ENCODE data around the gene PDZD8.

Gene PDZD8

DNA sequence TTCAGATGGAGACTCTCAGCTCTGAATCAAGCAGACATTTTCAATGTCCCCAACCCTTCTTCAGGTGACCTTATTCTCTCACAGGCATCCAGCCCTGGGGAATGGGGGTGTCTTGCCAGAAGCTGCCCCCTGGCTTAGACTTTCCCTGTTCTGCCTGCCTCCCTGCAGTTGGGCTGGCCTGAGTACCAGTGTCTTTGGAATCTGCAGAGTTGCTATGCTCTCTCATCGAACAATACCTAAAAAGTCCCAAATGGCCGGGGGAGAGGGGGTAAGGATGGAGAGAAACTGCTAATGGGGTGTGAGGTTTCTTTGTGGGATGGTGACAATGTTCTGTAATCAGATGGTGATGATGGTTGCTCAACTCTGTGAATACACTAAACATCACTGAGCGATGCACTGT, 113.7 kb downstream of the PDZD8 start:
- no peak for DNase-seq (ENCODE audit: extremely low read depth in 1 of 2, low read depth in 1 of 2)

DNA sequence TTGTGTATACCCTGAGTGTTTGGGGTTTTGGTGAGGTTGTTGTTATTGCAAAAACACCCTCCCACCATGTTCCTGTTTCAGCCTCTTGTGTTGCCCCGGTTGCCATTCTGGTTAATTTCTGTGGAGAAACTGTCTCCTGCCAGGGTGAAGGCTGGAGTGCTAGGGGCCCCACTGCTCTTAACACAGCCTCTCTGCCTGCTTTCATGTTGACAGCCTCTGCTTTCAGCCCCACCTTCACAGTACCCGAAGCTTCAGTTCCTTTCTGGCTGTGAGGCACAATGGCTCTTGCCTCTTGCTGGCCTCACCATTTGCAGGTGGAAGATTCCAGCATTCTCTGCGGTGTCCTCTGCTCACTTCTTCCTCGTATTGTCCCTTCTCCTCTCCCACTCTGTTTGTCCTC, 115.2 kb downstream of the PDZD8 start:
- DNase-seq (ENCODE audit: extremely low read depth in 1 of 2, low read depth in 1 of 2): no peak

- DNase-seq (ENCODE audit: extremely low read depth in 1 of 2, low read depth in 1 of 2): no peak
Observed at GRCh38 chr10:117259279-117259678, 116.0 kb downstream of the PDZD8 start.

DNA sequence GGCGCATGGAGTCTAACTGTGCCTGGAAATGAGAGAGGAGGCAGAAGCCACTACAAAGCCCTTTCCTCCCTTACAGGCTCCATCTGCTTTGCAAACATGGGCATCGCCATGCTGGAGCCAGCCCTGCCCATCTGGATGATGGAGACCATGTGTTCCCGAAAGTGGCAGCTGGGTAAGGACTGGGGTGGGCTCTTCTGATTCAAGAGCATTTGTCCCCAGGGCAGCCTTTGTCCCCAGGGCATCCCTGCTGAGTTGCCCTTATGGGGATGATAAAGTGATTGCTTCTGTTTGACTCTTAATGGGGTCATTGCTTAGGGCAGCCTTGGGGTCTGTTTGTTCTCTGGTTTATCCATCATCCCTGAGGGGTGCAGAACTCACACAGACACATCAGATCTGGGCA, 117.5 kb downstream of the PDZD8 start:
- DNase-seq (ENCODE audit: extremely low read depth in 1 of 2, low read depth in 1 of 2): no peak

DNA sequence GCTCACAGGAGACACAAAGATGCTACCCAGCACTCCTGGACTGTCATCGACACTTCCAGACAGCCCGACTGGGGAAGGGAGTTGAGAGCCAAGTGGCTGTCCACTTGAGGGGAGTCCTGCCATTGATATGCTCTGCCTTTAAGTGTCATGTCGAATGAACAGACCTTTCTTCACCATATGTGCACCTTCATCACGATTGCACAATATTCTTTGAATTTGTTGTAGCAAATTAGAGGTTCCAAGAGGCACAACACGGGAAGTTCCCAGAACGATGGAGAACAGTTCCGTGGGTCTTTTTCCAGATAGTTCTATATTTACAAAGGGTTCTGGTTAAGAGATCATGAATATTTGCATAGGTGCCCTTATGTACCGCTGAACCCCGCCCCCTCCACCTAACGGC, 118.3 kb downstream of the PDZD8 start:
- no peak for DNase-seq (ENCODE audit: extremely low read depth in 1 of 2, low read depth in 1 of 2)

DNA sequence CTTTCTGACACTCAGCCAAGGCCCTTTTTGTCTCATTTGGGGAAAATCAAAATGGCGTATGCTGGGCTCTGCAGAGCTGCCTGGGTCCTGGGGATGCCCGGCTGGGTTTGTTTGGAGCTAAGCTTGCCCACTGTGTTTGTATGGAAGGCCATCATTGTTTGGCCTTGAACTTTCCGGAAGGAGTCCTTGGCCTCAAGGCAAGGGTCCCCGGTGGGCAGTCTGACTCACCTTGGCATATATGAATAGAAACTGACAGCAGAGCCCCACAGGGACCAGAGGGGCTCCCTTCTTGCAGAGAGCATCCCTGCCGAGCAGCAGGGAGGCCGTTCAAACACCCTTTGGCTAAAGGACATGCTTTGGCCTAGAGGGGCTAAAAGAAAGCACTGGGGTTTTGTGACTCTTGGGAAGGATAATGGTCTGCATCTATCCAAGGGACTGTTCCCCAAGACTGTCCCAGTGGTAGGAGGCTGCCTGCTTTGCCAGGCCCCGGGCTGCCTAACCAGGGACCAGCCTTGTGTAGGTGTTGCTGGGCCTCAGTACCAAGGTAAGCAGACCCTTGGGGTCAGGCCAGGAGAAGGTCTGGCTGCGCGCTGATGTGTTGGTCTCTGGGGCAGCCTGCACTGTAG, 119.3 kb downstream of the PDZD8 start:
- DNase-seq (ENCODE audit: extremely low read depth in 1 of 2, low read depth in 1 of 2): no peak

DNA sequence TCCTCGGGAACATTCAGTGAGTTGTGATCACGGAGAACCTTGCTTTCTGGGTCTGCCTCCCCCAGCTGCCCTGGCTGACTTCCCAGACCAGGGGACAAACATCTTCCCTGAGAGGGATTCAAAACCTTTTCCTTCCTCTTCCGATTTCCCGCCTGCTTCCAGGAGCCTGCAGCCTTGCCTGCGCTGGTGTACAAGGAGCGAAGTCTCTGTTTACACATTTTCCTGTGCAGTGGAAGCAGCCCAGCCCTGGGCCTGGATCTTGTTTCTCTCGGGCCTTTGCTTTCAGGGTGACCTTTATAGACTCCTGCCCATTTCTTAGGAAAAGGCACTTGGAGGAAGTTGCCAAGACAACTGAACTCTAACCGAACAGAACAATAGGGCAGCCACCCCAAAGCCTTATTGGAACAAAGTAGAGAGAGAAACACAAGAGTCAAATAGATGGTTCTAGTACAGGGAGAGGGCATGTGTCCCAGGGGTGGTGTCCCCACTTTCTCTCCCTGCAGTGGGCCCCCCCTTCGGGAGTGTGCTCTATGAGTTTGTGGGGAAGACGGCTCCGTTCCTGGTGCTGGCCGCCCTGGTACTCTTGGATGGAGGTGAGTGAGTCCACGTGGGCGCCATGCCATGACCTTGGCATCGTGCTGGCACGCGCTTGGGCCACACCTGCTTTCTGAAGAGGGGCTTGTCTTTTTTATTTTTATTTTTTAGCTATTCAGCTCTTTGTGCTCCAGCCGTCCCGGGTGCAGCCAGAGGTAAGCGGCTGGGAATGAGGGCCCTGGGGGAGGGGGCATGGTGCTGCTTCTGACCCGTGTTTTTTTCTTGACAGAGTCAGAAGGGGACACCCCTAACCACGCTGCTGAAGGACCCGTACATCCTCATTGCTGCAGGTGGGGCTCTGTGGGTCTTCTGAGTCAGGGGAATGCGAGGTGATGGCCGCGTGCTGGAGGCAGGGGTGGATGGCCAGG, 120.2 kb downstream of the PDZD8 start:
- no peak for DNase-seq (ENCODE audit: extremely low read depth in 1 of 2, low read depth in 1 of 2)

DNA sequence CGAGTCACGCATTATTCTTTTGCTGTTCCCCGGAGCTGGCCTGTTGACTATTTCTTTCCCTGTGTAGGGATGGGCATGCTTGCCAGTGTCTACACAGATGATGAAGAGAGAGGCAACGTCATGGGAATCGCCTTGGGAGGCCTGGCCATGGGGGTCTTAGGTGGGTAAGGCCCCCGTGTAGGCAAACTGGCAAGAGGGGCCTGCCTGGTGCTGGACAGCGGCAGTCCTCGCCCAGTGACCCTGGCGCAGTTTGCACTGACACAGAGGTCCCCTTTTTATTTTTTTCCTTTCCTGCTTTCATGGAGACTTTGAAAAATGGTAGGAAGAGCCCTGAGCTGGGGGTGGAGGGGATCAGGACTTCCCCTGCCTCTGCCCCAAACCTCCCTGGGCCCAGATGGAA, 120.9 kb downstream of the PDZD8 start:
- no peak for DNase-seq (ENCODE audit: extremely low read depth in 1 of 2, low read depth in 1 of 2)

GRCh38 chr10:117253908-117254307, 121.3 kb downstream of the PDZD8 start:
- no peak for DNase-seq (ENCODE audit: extremely low read depth in 1 of 2, low read depth in 1 of 2)

GRCh38 chr10:117250411-117250810, 124.8 kb downstream of the PDZD8 start:
- DNase-seq (ENCODE audit: extremely low read depth in 1 of 2, low read depth in 1 of 2): no peak

GRCh38 chr10:117249493-117250093, 125.6 kb downstream of the PDZD8 start:
- DNase-seq (ENCODE audit: extremely low read depth in 1 of 2, low read depth in 1 of 2): no peak

DNA sequence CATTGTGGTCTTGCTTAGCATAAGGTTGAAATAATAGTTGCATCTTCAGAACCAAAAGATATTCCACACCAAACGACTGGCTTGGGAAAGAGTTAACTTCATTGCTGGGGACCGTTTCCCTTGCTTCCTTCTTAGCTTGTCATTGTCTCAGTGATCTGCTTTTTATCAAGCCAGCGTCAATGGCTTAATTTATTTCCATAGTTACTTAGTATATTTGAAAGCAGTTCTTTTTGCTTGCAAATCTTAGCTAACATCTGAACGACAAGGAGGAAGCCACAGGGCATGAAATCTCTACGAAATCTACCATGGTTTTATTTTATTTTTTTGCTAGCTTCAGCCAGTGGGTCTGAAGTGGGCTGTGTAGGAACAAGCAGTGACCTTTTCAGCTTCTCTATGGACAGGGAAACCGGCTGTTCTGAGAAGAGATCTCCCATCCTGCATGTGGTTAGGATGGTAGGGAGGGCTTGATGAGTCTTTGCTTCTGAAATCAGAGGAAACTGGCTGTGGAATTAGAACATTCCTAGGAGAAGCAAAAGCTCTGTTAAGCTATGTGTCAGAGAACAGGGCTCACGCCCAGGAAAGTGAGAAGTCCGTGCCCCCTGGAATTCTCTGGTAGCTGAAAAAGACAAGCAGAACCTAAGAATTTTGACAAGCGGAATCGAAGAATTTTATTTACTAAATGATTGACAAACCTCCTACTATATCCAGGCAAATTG, 126.3 kb downstream of the PDZD8 start:
- no peak for DNase-seq (ENCODE audit: extremely low read depth in 1 of 2, low read depth in 1 of 2)

GRCh38 chr10:117246997-117247671, 128.1 kb downstream of the PDZD8 start:
- DNase-seq (ENCODE audit: extremely low read depth in 1 of 2, low read depth in 1 of 2): no peak

DNA sequence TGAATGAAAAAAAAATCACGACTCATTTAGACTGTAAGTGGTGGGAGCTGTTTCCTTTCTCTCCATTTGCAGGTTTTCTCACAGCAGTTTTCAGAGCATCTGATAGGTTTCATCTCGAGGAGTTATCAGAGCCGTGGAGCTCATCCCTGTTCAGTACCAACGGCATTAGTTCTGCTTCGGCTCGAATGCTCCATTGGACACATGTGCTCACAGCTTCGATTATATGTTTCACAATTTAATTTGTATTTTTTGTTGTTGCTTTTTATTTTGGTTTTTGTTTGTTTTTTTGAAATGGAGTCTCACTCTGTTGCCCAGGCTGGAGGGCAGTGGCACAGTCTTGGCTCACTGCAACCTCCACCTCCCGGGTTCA, 132.8 kb downstream of the PDZD8 start:
- no peak for DNase-seq (ENCODE audit: extremely low read depth in 1 of 2, low read depth in 1 of 2)

DNA sequence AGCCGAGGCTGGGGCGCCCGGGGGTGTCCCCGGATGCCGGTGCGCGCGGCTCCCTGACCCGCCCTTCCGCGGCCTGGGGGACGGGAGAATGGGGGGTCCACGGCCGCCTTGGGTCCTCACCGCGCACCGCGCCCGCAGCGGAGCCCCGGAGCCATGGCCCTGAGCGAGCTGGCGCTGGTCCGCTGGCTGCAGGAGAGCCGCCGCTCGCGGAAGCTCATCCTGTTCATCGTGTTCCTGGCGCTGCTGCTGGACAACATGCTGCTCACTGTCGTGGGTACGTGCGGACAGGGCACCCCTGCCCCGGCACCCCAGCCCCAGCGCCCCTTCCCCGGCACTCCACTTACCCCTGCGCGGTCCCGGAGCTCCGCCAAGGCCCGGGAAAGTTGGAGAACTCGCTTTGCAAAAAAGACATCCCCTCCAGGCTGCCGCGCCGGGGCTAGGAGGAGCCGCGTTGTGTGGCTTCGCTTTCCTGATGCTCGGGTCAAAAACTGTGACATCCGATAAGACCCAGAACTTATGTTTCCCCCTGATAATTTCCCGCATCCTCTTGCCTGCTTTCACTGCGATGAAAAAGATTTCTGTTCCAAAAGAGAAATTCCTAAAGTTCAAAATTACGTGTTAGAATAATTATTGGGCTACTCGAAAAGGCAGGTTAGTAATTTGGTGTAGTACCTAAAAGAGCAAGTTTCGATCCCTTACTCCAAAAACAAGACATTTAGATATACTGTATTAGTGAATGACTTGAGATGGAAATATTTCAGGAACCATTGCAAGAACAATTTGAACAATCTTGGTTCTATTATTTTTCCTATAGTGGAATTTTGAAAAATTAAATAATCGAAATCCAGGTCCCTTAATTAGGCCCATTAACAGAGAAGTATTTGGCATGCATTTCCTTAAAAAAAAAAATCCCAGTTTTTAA, 133.4 kb downstream of the PDZD8 start:
- DNase-seq (ENCODE audit: extremely low read depth in 1 of 2, low read depth in 1 of 2): no peak

DNA sequence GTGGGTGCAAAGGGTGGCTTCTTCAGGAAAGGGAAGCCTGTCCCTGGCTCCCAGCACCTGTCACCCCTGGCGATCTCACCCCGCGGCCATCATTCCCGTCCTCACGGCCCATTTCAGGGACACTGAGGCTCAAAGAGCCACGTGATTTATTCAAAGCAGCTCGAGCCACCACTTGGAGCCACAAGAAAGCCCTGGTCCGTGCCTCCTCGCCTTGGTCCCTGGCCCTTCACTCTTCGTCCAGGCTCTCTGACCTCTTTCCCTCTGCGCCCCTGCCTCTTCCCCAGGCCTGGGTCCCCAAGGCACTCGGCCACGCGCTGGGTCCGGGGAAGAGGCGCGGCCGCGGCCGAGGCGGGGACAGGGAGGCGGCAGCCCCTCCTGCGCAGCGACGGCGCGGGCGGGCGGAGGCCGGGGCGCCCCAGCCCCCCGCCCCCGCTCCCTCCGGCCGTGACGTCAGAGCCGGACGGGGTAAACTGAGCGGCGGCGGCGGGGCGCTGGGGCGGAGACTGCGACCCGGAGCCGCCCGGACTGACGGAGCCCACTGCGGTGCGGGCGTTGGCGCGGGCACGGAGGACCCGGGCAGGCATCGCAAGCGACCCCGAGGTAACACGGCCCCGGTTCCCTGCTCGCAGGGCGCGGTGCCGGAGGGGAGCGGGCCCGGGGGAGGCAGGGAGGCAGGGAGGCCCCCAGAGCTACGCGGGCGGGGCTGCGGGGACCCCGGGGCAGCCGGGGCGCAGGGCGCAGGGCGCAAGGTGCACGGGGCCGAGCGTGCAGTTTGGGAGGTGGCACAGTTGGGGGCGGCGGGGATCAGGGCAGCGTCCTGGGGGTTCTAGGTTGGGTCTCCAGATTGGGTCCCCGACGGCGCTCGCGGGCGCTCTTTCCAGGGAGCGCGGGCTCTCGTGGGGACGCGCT, 134.4 kb downstream of the PDZD8 start, which contains the start of gene SLC18A2:
SLC18A2 (plus strand) TSS at position 494 of the 909 bp plus-strand sequence. CDS start 580 bp downstream, outside the sequence.
- no peak for DNase-seq (ENCODE audit: extremely low read depth in 1 of 2, low read depth in 1 of 2)

DNA sequence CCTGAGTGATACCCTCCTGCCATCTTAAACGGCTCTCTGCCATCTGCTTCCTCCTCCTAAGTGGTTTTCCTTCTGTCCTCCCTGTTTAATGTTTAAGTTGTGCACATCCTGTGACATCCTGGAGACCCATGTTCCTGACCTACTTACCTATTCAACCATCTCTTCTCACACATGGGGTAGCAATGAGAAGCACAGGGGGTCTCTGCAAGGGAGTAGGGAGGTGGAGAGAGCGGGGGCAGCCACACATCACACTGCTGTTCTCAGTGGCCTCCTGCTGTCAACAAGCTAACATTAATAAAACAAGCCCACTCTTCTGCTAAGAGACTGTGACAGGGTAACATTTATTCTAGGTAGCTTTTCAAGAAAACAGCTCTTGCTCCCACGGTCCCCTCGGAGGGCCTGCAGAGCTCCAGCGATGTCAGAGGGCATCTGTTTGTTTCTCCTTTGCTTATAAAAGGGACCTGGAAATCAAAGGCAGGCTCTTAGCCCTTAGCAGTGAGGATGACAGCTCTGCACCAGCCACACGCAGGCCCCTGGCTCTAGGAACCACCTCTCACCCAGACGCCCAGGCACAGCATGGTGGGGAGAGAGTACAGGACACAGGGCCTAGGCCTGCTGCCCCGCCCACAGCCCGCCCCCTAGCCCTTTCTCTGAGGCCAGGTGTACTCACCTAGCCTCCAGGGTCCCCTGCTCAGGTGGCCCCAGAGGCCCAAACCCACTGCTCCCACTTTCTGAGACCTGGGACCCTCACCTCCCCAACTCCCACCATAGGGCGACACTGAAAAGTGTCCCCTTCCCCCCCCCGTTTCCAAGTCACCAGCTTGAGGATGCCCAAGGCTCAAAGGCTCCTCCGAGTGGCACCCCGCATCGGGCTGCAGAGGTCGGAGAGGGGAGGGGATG, 135.3 kb downstream of the PDZD8 start:
- no peak for DNase-seq (ENCODE audit: extremely low read depth in 1 of 2, low read depth in 1 of 2)

All from activated CD8-positive, alpha-beta memory T cell treated with anti-CD3 and anti-CD28 coated beads for 1 hour (primary cell).